Neural cell (in vitro differentiated cells): ENCODE results near the gene MACROH2A1. TPM values are rescaled to one million over a fixed set of nuclear protein-coding genes. Genes with fewer than 3 reads are reported as not detected.

Experiments
- H2AFZ ChIP-seq: fragments of 200-600, 300-800 bp; sonication (generic), shearing (Covaris generic); 2 replicates; pipeline ENCODE4 v1.6.0; 2014; ENCODE audit warnings: low read depth, mild to moderate bottlenecking, antibody characterized with exemption, low read length, moderate library complexity
- H3F3A ChIP-seq: fragments of 200-600 bp; shearing (Covaris generic); 2 replicates; pipeline ENCODE4 v1.6.1; 2016; ENCODE audit warnings: mild to moderate bottlenecking, moderate library complexity, mixed read lengths, antibody characterized with exemption, low read length; ENCODE audit not compliant: insufficient read depth, poor library complexity, severe bottlenecking
- H3K27ac ChIP-seq: fragments of 200-600, 300-800 bp; sonication (generic), shearing (Covaris generic); 2 replicates; pipeline ENCODE4 v1.5.1; 2014; ENCODE audit warnings: mild to moderate bottlenecking, low read length, moderate library complexity
- H3K27me3 ChIP-seq: fragments of 300-800, 200-600 bp; sonication (generic), shearing (Covaris generic); 2 replicates; pipeline ENCODE4 v1.6.0; 2014; ENCODE audit warnings: mild to moderate bottlenecking, low read depth, low read length, moderate library complexity; ENCODE audit not compliant: insufficient read depth
- H3K36me3 ChIP-seq: fragments of 300-800, 200-600 bp; sonication (generic), shearing (Covaris generic); 2 replicates; pipeline ENCODE4 v1.5.1; 2014; ENCODE audit warnings: mild to moderate bottlenecking, antibody characterized with exemption, low read length, moderate library complexity; ENCODE audit not compliant: insufficient read depth
- H3K4me2 ChIP-seq: fragments of 300-800, 200-600 bp; sonication (generic), shearing (Covaris generic); 2 replicates; pipeline ENCODE4 v1.6.0; 2014; ENCODE audit warnings: mild to moderate bottlenecking, low read length
- H3K4me3 ChIP-seq: fragments of 300-800, 200-600 bp; sonication (generic), shearing (Covaris generic); 2 replicates; pipeline ENCODE4 v1.5.1; 2014; ENCODE audit warnings: mild to moderate bottlenecking, low read length, moderate library complexity
- H3K79me2 ChIP-seq: fragments of 200-600 bp; shearing (Covaris generic); replicated peaks from 2 replicates; pipeline ENCODE4 v1.6.0; 2014; ENCODE audit warnings: mild to moderate bottlenecking, low read length, moderate library complexity; ENCODE audit not compliant: insufficient read depth
- H3K9ac ChIP-seq: fragments of 300-800, 200-600 bp; sonication (generic), shearing (Covaris generic); 2 replicates; pipeline ENCODE4 v1.6.1; 2016; ENCODE audit warnings: mild to moderate bottlenecking, low read length, mixed read lengths
- H3K9me2 ChIP-seq: fragments of 200-600 bp; shearing (Covaris generic); 2 replicates; pipeline ENCODE4 v1.6.1; 2016; ENCODE audit warnings: mild to moderate bottlenecking, low read length, mixed read lengths; ENCODE audit not compliant: insufficient read depth
- H3K9me3 ChIP-seq: fragments of 200-600, 300-800 bp; sonication (generic), shearing (Covaris generic); 2 replicates; pipeline ENCODE4 v1.6.1; 2016; ENCODE audit warnings: mild to moderate bottlenecking, mixed run types, low read length, moderate library complexity, mixed read lengths
- H4K20me1 ChIP-seq: fragments of 200-600 bp; shearing (Covaris generic); 2 replicates; pipeline ENCODE4 v1.6.1; 2016; ENCODE audit warnings: mild to moderate bottlenecking, mixed run types; ENCODE audit not compliant: insufficient read depth
- CTCF ChIP-seq: fragments of 450-650 bp; IDR thresholded peaks from 2 replicates; pipeline ENCODE4 v1.5.1; 2014; ENCODE audit warnings: antibody characterized with exemption, mild to moderate bottlenecking, moderate library complexity; ENCODE audit not compliant: poor library complexity, severe bottlenecking
- EP300 ChIP-seq: fragments of 450-650 bp; conservative IDR thresholded peaks from 2 replicates; pipeline ENCODE4 v1.6.1; 2014; ENCODE audit warnings: antibody characterized with exemption, mild to moderate bottlenecking, moderate library complexity; ENCODE audit not compliant: poor library complexity, severe bottlenecking
- EZH2 ChIP-seq: fragments of 200-600, 300-800 bp; shearing (Covaris generic), sonication (generic); IDR thresholded peaks from 2 replicates; pipeline ENCODE4 v1.6.1; 2014; ENCODE audit warnings: antibody characterized with exemption, low read length, borderline replicate concordance, mild to moderate bottlenecking; ENCODE audit not compliant: insufficient read depth, poor library complexity, severe bottlenecking
- MXI1 ChIP-seq: fragments of 450-650 bp; conservative IDR thresholded peaks from 2 replicates; pipeline ENCODE4 v1.6.1; 2014; ENCODE audit warnings: antibody characterized with exemption, mild to moderate bottlenecking; ENCODE audit not compliant: poor library complexity, severe bottlenecking
- POLR2AphosphoS5 ChIP-seq: IDR thresholded peaks from 2 replicates; pipeline ENCODE4 v1.6.1; 2012
- RAD21 ChIP-seq: fragments of 450-650 bp; conservative IDR thresholded peaks from 2 replicates; pipeline ENCODE4 v1.6.1; 2014; ENCODE audit warnings: antibody characterized with exemption, mild to moderate bottlenecking, moderate library complexity
- REST ChIP-seq: IDR thresholded peaks from 2 replicates; pipeline ENCODE4 v1.6.1; 2012; ENCODE audit warnings: borderline replicate concordance
- SMC3 ChIP-seq: fragments of 450-650 bp; conservative IDR thresholded peaks from 2 replicates; pipeline ENCODE4 v1.6.1; 2014; ENCODE audit warnings: antibody characterized with exemption, mild to moderate bottlenecking, moderate library complexity; ENCODE audit not compliant: poor library complexity
- TAF1 ChIP-seq: IDR thresholded peaks from 2 replicates; pipeline ENCODE4 v1.6.1; 2012; ENCODE audit warnings: low read depth
- polyA plus RNA-seq: library from polyadenylated mRNA; depleted of rRNA; stranded (reverse); fragments of >200 nt; gene quantifications from 2 replicates; pipeline ENCODE4 v1.2.3, GENCODE V29; 2014

MACROH2A1 gene
- polyA plus RNA-seq, 1 donor from 2014 or later: 351 TPM

GRCh38 chr5:135313946-135314345 is 85.1 kb downstream of the MACROH2A1 start:
- Histone ChIP-seq H3K36me3 (no peaks in the 10 kb centered on the region), H3K9me2 (no peaks in the 10 kb centered on the region), H3F3A (no peaks in the 10 kb centered on the region), H3K4me3 (no peak overlapping the region), H3K4me2 (no peak overlapping the region), H3K27me3 (no peaks in the 10 kb centered on the region), H3K27ac (no peak overlapping the region), H2AFZ (no peak overlapping the region), H4K20me1 (no peaks in the 10 kb centered on the region), H3K9ac (no peak overlapping the region), H3K79me2 (no peaks in the 10 kb centered on the region), H3K9me3 (no peaks in the 10 kb centered on the region)
- TF ChIP-seq MXI1 (no peak), EZH2 (no peak), EP300 (no peak), POLR2AphosphoS5 (no peak), SMC3 (no peak), RAD21 (no peak), CTCF (no peak), REST (no peak), TAF1 (no peak)

GRCh38 chr5:135313405-135313804 is 85.6 kb downstream of the MACROH2A1 start:
- no peaks in the 10 kb centered on the region for H3K36me3 ChIP-seq
- no peak overlapping the region for H3K9ac ChIP-seq
- no peak overlapping the region for H3K27ac ChIP-seq
- H2AFZ ChIP-seq: no peak overlapping the region
- no peaks in the 10 kb centered on the region for H4K20me1 ChIP-seq
- no peaks in the 10 kb centered on the region for H3F3A ChIP-seq
- H3K9me2 ChIP-seq: no peaks in the 10 kb centered on the region
- no peaks in the 10 kb centered on the region for H3K27me3 ChIP-seq
- TF ChIP-seq RAD21 (no peak), EZH2 (no peak)
- H3K4me3 ChIP-seq: no peak overlapping the region
- H3K79me2 ChIP-seq: no peaks in the 10 kb centered on the region
- H3K4me2 ChIP-seq: no peak overlapping the region
- H3K9me3 ChIP-seq: no peaks in the 10 kb centered on the region
